Neural progenitor cell (in vitro differentiated cells): ENCODE measurements around the gene ATP2A3. TPM values are rescaled to one million over a fixed set of nuclear protein-coding genes. Genes with fewer than 3 reads are reported as not detected.

ENCODE experiments used
- DNase-seq: peaks from one replicate; pipeline ENCODE4 v3.0.0-alpha.2; 2016; ENCODE audit warnings: low spot score
- H2AFZ ChIP-seq: fragments of 200-600 bp; sonication (generic); replicated peaks from 2 replicates; pipeline ENCODE4 v1.6.1; 2016; ENCODE audit warnings: antibody characterized with exemption
- H3F3A ChIP-seq: fragments of 200-600 bp; sonication (generic); 2 replicates; pipeline ENCODE4 v1.6.1; 2016; ENCODE audit warnings: antibody characterized with exemption, low read depth
- H3K27ac ChIP-seq: fragments of 200-600 bp; sonication (generic); 2 replicates; pipeline ENCODE4 v1.5.1; 2016; ENCODE audit warnings: mild to moderate bottlenecking
- H3K27me3 ChIP-seq: fragments of 200-600 bp; sonication (generic); 2 replicates; pipeline ENCODE4 v1.6.1; 2016; ENCODE audit warnings: mild to moderate bottlenecking, moderate library complexity
- H3K36me3 ChIP-seq: fragments of 200-600 bp; sonication (generic); 2 replicates; pipeline ENCODE4 v1.5.1; 2016
- H3K4me1 ChIP-seq: fragments of 200-600 bp; sonication (generic); 2 replicates; pipeline ENCODE4 v1.6.1; 2016; ENCODE audit warnings: mixed run types
- H3K4me2 ChIP-seq: fragments of 200-600 bp; sonication (generic); 2 replicates; pipeline ENCODE4 v1.6.1; 2016
- H3K4me3 ChIP-seq: fragments of 200-600 bp; sonication (generic); 2 replicates; pipeline ENCODE4 v1.5.1; 2016
- H3K79me2 ChIP-seq: fragments of 200-600 bp; sonication (generic); 2 replicates; pipeline ENCODE4 v1.6.1; 2016; ENCODE audit warnings: low read depth
- H3K9ac ChIP-seq: fragments of 200-600 bp; sonication (generic); 2 replicates; pipeline ENCODE4 v1.6.1; 2016
- H3K9me3 ChIP-seq: fragments of 200-600 bp; sonication (generic); 2 replicates; pipeline ENCODE4 v1.5.1; 2016; ENCODE audit warnings: low read depth
- H4K20me1 ChIP-seq: fragments of 200-600 bp; sonication (generic); 2 replicates; pipeline ENCODE4 v1.6.1; 2016; ENCODE audit warnings: low read depth
- H3K27ac Mint-ChIP-seq: 3 replicates; pipeline ENCODE4 v1.8.0; 2021; ENCODE audit warnings: mixed read lengths
- H3K27me3 Mint-ChIP-seq: 2 replicates; pipeline ENCODE4 v1.8.0; 2022; ENCODE audit warnings: low read depth, mild to moderate bottlenecking, inconsistent platforms, moderate library complexity, mixed read lengths; ENCODE audit not compliant: insufficient read depth
- H3K36me3 Mint-ChIP-seq: 3 replicates; pipeline ENCODE4 v1.8.0; 2021; ENCODE audit warnings: mixed read lengths
- H3K4me1 Mint-ChIP-seq: 3 replicates; pipeline ENCODE4 v1.8.0; 2021; ENCODE audit warnings: mixed read lengths
- H3K4me3 Mint-ChIP-seq: 3 replicates; pipeline ENCODE4 v1.8.0; 2021; ENCODE audit warnings: mild to moderate bottlenecking, moderate library complexity, mixed read lengths
- H3K9me3 Mint-ChIP-seq: 3 replicates; pipeline ENCODE4 v1.8.0; 2020; ENCODE audit warnings: mixed read lengths
- CTCF ChIP-seq: fragments of 200-600 bp; sonication (generic); IDR thresholded peaks from 2 replicates; pipeline ENCODE4 v1.5.1; 2017; ENCODE audit warnings: antibody characterized with exemption, mild to moderate bottlenecking
- EZH2 ChIP-seq: fragments of 200-600 bp; sonication (generic); IDR thresholded peaks from 2 replicates; pipeline ENCODE4 v1.6.1; 2017; ENCODE audit warnings: antibody characterized with exemption, mild to moderate bottlenecking, moderate library complexity
- EZH2phosphoT487 ChIP-seq: fragments of 200-600 bp; sonication (generic); IDR thresholded peaks from 2 replicates; pipeline ENCODE4 v1.6.1; 2017; ENCODE audit warnings: antibody characterized with exemption
- total RNA-seq: library from RNA; depleted of rRNA; stranded (reverse); fragments of >200 nt; gene quantifications from 2 replicates; pipeline ENCODE4 v1.2.3, GENCODE V29; 2015; ENCODE audit warnings: low replicate concordance

Gene ATP2A3
- total RNA-seq, 1 donor from 2014 or later, result 0.65 TPM

- Mint-ChIP-seq H3K27ac (peak overlapping the region; percentile 35), H3K4me3 (no peak overlapping the region), H3K27me3 (peaks cover 2% of the 10 kb centered on the region), H3K9me3 (no peaks in the 10 kb centered on the region), H3K4me1 (peaks cover 4% of the 10 kb centered on the region), H3K36me3 (no peaks in the 10 kb centered on the region)
- H2AFZ ChIP-seq, result peak overlapping the region; percentile 78
- H3K4me1 ChIP-seq, result no peaks in the 10 kb centered on the region
- no peak overlapping the region for H3K27ac ChIP-seq
- no peak for DNase-seq
- no peak overlapping the region for H3K9ac ChIP-seq
- no peak for TF ChIP-seq EZH2
- TF ChIP-seq EZH2phosphoT487, result no peak
- TF ChIP-seq CTCF, result no peak
- H3K79me2 ChIP-seq, result no peaks in the 10 kb centered on the region
- no peak overlapping the region for H3K4me3 ChIP-seq
- no peaks in the 10 kb centered on the region for H3F3A ChIP-seq
- H3K27me3 ChIP-seq, result no peaks in the 10 kb centered on the region
- no peaks in the 10 kb centered on the region for H3K9me3 ChIP-seq
- no peak overlapping the region for H3K4me2 ChIP-seq
- H3K36me3 ChIP-seq, result no peaks in the 10 kb centered on the region
- no peaks in the 10 kb centered on the region for H4K20me1 ChIP-seq
Observed at GRCh38 chr17:3914312-3914670, 49.9 kb downstream of the ATP2A3 start.

GRCh38 chr17:3913531-3914311 lies 50.5 kb downstream of the ATP2A3 start:
- Histone ChIP-seq H3K9ac (no peak overlapping the region), H3K27ac (no peak overlapping the region), H3K36me3 (no peaks in the 10 kb centered on the region), H3K4me1 (no peaks in the 10 kb centered on the region), H4K20me1 (no peaks in the 10 kb centered on the region), H2AFZ (peak overlapping the region; percentile 78), H3F3A (no peaks in the 10 kb centered on the region), H3K9me3 (no peaks in the 10 kb centered on the region), H3K79me2 (no peaks in the 10 kb centered on the region), H3K27me3 (no peaks in the 10 kb centered on the region), H3K4me2 (no peak overlapping the region), H3K4me3 (no peak overlapping the region)
- DNase-seq, result peak; percentile 84
- Mint-ChIP-seq H3K27me3 (no peaks in the 10 kb centered on the region), H3K4me3 (no peak overlapping the region), H3K36me3 (no peaks in the 10 kb centered on the region), H3K9me3 (no peaks in the 10 kb centered on the region), H3K27ac (peak overlapping the region; percentile 57), H3K4me1 (peaks cover 4% of the 10 kb centered on the region)
- TF ChIP-seq CTCF, result peak; percentile 94
- TF ChIP-seq EZH2, result no peak

- H3K27ac ChIP-seq, result no peak overlapping the region
- Mint-ChIP-seq H3K27ac (no peak overlapping the region), H3K4me1 (peaks cover 4% of the 10 kb centered on the region), H3K27me3 (no peaks in the 10 kb centered on the region), H3K9me3 (no peaks in the 10 kb centered on the region), H3K36me3 (no peaks in the 10 kb centered on the region), H3K4me3 (no peak overlapping the region)
- no peak for DNase-seq
- TF ChIP-seq EZH2 (no peak), CTCF (no peak), EZH2phosphoT487 (no peak)
- H3K9me3 ChIP-seq, result no peaks in the 10 kb centered on the region
- no peaks in the 10 kb centered on the region for H3K36me3 ChIP-seq
- no peak overlapping the region for H3K4me2 ChIP-seq
- no peaks in the 10 kb centered on the region for H3K27me3 ChIP-seq
- H3K4me3 ChIP-seq, result no peak overlapping the region
- no peaks in the 10 kb centered on the region for H3K4me1 ChIP-seq
- H3F3A ChIP-seq, result no peaks in the 10 kb centered on the region
- no peak overlapping the region for H2AFZ ChIP-seq
- no peaks in the 10 kb centered on the region for H3K79me2 ChIP-seq
- no peak overlapping the region for H3K9ac ChIP-seq
- no peaks in the 10 kb centered on the region for H4K20me1 ChIP-seq
Observed at GRCh38 chr17:3912827-3913226, 51.4 kb downstream of the ATP2A3 start.
